ENCODE measurements around the gene AFDN. TPM values are rescaled to one million over a fixed set of nuclear protein-coding genes. Genes with fewer than 3 reads are reported as not detected.

Gene AFDN
- total RNA-seq, 1 experiment from 2014 or later = 182 TPM

DNA sequence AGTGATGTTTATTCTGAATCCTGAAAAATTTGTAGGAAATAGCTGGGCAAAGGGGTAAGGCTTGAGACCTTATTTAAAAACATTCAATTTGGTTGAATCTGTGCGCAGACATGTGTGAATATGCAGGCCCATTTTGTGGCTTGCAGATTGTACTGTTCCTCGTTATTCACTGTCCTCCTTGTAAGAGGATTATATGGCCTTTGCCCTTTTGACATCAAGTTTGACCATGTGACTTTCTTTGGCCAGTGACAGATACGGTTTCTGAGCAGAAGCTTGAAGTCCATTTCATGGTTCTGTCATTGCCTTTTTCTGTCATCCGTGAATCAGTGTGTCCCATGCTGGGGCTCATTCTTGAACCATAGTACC lies 13.4 kb downstream of the AFDN start:
- DNase-seq (ENCODE audit: low spot score) = no peak
- CTCF ChIA-PET = interaction anchor here (0.5 kb wide), 1 partner anchor 20 kb away, joined by 7 read pairs; no protein-coding TSS in a partner anchor

DNA sequence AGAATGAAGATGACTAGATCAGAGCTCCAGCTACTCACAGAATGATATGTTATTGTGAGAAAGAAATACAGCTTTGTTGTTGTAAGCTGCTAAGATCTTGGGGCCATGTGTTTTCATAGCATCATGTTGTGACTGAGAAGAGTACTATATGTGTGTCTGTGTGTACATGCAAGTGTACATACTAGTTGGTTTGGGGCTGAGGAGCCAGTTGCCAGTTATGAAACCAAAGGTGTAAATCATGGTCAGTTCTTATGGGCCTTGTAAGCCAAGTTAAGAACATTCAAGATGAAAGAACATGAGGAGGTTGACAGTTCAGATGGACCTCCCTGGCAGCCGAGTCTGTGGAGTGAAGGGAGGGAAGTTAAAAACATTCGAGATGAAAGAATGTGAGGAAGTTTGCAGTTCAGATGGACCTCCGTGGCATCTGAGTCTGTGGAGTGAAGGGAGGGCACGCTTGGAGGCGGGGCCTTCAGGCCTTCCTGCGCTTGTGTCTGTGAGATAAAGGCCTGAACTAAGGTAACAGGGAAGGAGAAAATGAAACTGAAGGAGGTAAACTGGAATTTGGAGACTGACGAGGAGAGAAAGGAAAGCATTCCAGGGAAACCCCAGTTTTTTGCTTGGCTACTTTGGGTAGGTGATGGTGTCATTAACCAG lies 13.9 kb downstream of the AFDN start:
- Mint-ChIP-seq H3K4me3 (no peak overlapping the region), H3K27me3 (ENCODE audit: low read depth) (no peaks in the 10 kb centered on the region), H3K9me3 (no peaks in the 10 kb centered on the region), H3K36me3 (no peaks in the 10 kb centered on the region), H3K27ac (no peak overlapping the region), H3K4me1 (peaks cover 29% of the 10 kb centered on the region)
- ATAC-seq = no peak; the same call in 1 of the 2 replicates
- no peak for DNase-seq (ENCODE audit: low spot score)
- POLR2A ChIA-PET = no interaction called here
- CTCF ChIA-PET = interaction anchor here (0.5 kb wide), 1 partner anchor 19 kb away, joined by 7 read pairs; no protein-coding TSS in a partner anchor
- TF ChIP-seq, protein P1, sequence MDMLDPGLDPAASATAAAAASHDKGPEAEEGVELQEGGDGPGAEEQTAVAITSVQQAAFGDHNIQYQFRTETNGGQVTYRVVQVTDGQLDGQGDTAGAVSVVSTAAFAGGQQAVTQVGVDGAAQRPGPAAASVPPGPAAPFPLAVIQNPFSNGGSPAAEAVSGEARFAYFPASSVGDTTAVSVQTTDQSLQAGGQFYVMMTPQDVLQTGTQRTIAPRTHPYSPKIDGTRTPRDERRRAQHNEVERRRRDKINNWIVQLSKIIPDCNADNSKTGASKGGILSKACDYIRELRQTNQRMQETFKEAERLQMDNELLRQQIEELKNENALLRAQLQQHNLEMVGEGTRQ (CRISPR knock-in tag; IDR thresholded peaks at IDR 0.05) = no peak
- TF ChIP-seq ZNF396 (CRISPR knock-in tag; IDR thresholded peaks at IDR 0.05; ENCODE audit: borderline replicate concordance) (no peak), FOXP1 (CRISPR knock-in tag; IDR thresholded peaks at IDR 0.05; ENCODE audit: borderline replicate concordance) (no peak), CREM (CRISPR knock-in tag; IDR thresholded peaks at IDR 0.05) (no peak), ZNF416 (CRISPR knock-in tag; IDR thresholded peaks at IDR 0.05) (no peak), PRRX2 (CRISPR knock-in tag; IDR thresholded peaks at IDR 0.05) (no peak), NFATC4 (CRISPR knock-in tag; IDR thresholded peaks at IDR 0.05) (no peak), JUN (CRISPR knock-in tag; IDR thresholded peaks at IDR 0.05) (no peak), NFE2L1 (CRISPR knock-in tag; IDR thresholded peaks at IDR 0.05) (no peak), ZNF219 (CRISPR knock-in tag; IDR thresholded peaks at IDR 0.05; ENCODE audit: borderline replicate concordance) (no peak), PREB (CRISPR knock-in tag; IDR thresholded peaks at IDR 0.05; ENCODE audit: borderline replicate concordance) (no peak), RELA (CRISPR knock-in tag; IDR thresholded peaks at IDR 0.05; ENCODE audit: borderline replicate concordance) (no peak)
- TF ChIP-seq, protein P2, sequence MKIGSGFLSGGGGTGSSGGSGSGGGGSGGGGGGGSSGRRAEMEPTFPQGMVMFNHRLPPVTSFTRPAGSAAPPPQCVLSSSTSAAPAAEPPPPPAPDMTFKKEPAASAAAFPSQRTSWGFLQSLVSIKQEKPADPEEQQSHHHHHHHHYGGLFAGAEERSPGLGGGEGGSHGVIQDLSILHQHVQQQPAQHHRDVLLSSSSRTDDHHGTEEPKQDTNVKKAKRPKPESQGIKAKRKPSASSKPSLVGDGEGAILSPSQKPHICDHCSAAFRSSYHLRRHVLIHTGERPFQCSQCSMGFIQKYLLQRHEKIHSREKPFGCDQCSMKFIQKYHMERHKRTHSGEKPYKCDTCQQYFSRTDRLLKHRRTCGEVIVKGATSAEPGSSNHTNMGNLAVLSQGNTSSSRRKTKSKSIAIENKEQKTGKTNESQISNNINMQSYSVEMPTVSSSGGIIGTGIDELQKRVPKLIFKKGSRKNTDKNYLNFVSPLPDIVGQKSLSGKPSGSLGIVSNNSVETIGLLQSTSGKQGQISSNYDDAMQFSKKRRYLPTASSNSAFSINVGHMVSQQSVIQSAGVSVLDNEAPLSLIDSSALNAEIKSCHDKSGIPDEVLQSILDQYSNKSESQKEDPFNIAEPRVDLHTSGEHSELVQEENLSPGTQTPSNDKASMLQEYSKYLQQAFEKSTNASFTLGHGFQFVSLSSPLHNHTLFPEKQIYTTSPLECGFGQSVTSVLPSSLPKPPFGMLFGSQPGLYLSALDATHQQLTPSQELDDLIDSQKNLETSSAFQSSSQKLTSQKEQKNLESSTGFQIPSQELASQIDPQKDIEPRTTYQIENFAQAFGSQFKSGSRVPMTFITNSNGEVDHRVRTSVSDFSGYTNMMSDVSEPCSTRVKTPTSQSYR (CRISPR knock-in tag; IDR thresholded peaks at IDR 0.05) = no peak
- TF ChIP-seq, protein P3, sequence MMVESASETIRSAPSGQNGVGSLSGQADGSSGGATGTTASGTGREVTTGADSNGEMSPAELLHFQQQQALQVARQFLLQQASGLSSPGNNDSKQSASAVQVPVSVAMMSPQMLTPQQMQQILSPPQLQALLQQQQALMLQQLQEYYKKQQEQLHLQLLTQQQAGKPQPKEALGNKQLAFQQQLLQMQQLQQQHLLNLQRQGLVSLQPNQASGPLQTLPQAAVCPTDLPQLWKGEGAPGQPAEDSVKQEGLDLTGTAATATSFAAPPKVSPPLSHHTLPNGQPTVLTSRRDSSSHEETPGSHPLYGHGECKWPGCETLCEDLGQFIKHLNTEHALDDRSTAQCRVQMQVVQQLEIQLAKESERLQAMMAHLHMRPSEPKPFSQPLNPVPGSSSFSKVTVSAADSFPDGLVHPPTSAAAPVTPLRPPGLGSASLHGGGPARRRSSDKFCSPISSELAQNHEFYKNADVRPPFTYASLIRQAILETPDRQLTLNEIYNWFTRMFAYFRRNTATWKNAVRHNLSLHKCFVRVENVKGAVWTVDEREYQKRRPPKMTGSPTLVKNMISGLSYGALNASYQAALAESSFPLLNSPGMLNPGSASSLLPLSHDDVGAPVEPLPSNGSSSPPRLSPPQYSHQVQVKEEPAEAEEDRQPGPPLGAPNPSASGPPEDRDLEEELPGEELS (CRISPR knock-in tag; IDR thresholded peaks at IDR 0.05) = no peak

More for the DNA sequence above, 13.4 kb downstream of the AFDN start:
- Mint-ChIP-seq H3K9me3 (no peaks in the 10 kb centered on the region), H3K27me3 (ENCODE audit: low read depth) (no peaks in the 10 kb centered on the region), H3K36me3 (no peaks in the 10 kb centered on the region), H3K4me3 (no peak overlapping the region), H3K27ac (no peak overlapping the region), H3K4me1 (peaks cover 26% of the 10 kb centered on the region)
- ATAC-seq = no peak
- POLR2A ChIA-PET = no interaction called here
- TF ChIP-seq JAZF1 (CRISPR knock-in tag; IDR thresholded peaks at IDR 0.05) (no peak), NFE2L1 (CRISPR knock-in tag; IDR thresholded peaks at IDR 0.05) (no peak)
- TF ChIP-seq, protein P4, sequence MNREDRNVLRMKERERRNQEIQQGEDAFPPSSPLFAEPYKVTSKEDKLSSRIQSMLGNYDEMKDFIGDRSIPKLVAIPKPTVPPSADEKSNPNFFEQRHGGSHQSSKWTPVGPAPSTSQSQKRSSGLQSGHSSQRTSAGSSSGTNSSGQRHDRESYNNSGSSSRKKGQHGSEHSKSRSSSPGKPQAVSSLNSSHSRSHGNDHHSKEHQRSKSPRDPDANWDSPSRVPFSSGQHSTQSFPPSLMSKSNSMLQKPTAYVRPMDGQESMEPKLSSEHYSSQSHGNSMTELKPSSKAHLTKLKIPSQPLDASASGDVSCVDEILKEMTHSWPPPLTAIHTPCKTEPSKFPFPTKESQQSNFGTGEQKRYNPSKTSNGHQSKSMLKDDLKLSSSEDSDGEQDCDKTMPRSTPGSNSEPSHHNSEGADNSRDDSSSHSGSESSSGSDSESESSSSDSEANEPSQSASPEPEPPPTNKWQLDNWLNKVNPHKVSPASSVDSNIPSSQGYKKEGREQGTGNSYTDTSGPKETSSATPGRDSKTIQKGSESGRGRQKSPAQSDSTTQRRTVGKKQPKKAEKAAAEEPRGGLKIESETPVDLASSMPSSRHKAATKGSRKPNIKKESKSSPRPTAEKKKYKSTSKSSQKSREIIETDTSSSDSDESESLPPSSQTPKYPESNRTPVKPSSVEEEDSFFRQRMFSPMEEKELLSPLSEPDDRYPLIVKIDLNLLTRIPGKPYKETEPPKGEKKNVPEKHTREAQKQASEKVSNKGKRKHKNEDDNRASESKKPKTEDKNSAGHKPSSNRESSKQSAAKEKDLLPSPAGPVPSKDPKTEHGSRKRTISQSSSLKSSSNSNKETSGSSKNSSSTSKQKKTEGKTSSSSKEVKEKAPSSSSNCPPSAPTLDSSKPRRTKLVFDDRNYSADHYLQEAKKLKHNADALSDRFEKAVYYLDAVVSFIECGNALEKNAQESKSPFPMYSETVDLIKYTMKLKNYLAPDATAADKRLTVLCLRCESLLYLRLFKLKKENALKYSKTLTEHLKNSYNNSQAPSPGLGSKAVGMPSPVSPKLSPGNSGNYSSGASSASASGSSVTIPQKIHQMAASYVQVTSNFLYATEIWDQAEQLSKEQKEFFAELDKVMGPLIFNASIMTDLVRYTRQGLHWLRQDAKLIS (CRISPR knock-in tag; IDR thresholded peaks at IDR 0.05; ENCODE audit: borderline replicate concordance) = no peak
- TF ChIP-seq, protein P3 (CRISPR knock-in tag; IDR thresholded peaks at IDR 0.05) = no peak
